ENCODE data around the gene TBCCD1. TPM values are rescaled to one million over a fixed set of nuclear protein-coding genes. Genes with fewer than 3 reads are reported as not detected.
A peak's percentile ranks its signal among the peaks of the same experiment; 100 is the strongest.

TBCCD1 gene
- total RNA-seq, 2 experiments from 2014 or later: 10.6 to 12.1 TPM

GRCh38 chr3:186516646-186517045 lies 50.5 kb downstream of the TBCCD1 start:
- DNase-seq: no peak
- no peaks in the 10 kb centered on the region for H3K27me3 Mint-ChIP-seq
- intact Hi-C loops (cut with micrococcal nuclease): no loop called here
- peaks cover 3% of the 10 kb centered on the region for H3K36me3 Mint-ChIP-seq
- peak overlapping the region; percentile 53 for H3K27ac Mint-ChIP-seq
- POLR2A ChIA-PET: interaction anchor here (0.7 to 1.0 kb wide), 2 partner anchors 17 to 21 kb away, joined by 3 read pairs; no protein-coding TSS in a partner anchor
- H3K9me3 Mint-ChIP-seq: peaks cover 6% of the 10 kb centered on the region
- CTCF ChIA-PET: interaction anchor here (1.2 to 4.5 kb wide), 4 partner anchors 16 to 574 kb away, joined by 3 to 50 read pairs (median 26); no protein-coding TSS in a partner anchor
- H3K4me1 Mint-ChIP-seq (ENCODE audit: low read depth): peaks cover 96% of the 10 kb centered on the region
- no peak overlapping the region for H3K4me3 Mint-ChIP-seq

DNA sequence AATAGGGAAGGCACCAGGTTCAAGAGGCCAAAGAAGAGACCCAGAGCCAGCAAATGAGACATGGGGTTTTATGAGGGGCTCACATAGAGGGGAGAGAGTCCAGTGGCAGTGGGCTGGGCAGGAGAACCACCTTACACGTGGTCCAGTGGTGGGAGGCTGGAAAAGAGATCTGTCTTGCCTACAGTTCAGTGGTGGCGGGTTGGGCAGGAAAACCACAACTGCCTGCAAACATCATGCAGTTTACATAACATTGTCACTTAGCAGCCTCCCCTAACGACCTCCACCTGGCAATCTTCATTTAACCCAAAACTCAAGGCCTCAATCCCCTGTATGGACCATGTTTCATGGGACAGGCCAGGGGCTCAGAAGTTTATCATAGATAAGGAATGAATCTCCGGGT lies 52.0 kb downstream of the TBCCD1 start:
- H3K4me1 Mint-ChIP-seq (ENCODE audit: low read depth): peaks cover 96% of the 10 kb centered on the region
- POLR2A ChIA-PET: no interaction called here

GRCh38 chr3:186514296-186515002 lies 52.7 kb downstream of the TBCCD1 start:
- Mint-ChIP-seq H3K27ac (peak overlapping the region; percentile 81), H3K36me3 (peaks cover 3% of the 10 kb centered on the region)
- DNase-seq: peak; percentile 72

More for the DNA sequence above, 52.0 kb downstream of the TBCCD1 start:
- Mint-ChIP-seq H3K36me3 (peaks cover 3% of the 10 kb centered on the region), H3K27me3 (no peaks in the 10 kb centered on the region), H3K27ac (peak overlapping the region; percentile 81), H3K9me3 (peaks cover 6% of the 10 kb centered on the region), H3K4me3 (no peak overlapping the region)
- DNase-seq: peak; percentile 65
- CTCF ChIA-PET: interaction anchor here (1.0 kb wide), 1 partner anchor 25 kb away, joined by 3 read pairs; no protein-coding TSS in a partner anchor
- intact Hi-C loops (cut with micrococcal nuclease): no loop called here

GRCh38 chr3:186513386-186513785 lies 53.8 kb downstream of the TBCCD1 start:
- Mint-ChIP-seq H3K9me3 (peaks cover 6% of the 10 kb centered on the region), H3K27me3 (no peaks in the 10 kb centered on the region), H3K36me3 (peaks cover 3% of the 10 kb centered on the region), H3K4me3 (no peak overlapping the region), H3K4me1 (ENCODE audit: low read depth) (peaks cover 86% of the 10 kb centered on the region), H3K27ac (no peak overlapping the region)
- CTCF ChIA-PET: interaction anchor here (1.2 to 1.9 kb wide), 3 partner anchors 21 to 27 kb away, joined by 4 to 10 read pairs (median 5); no protein-coding TSS in a partner anchor
- intact Hi-C loops (cut with micrococcal nuclease): loop anchor here (5.0 kb wide), 1 partner anchor 101 kb away; no protein-coding TSS in a partner anchor
- POLR2A ChIA-PET: interaction anchor here (0.9 kb wide), 1 partner anchor 10 kb away, joined by 4 read pairs; no protein-coding TSS in a partner anchor
- DNase-seq: no peak

More at GRCh38 chr3:186514296-186515002, 52.7 kb downstream of the TBCCD1 start:
- Mint-ChIP-seq H3K27me3 (no peaks in the 10 kb centered on the region), H3K4me3 (no peak overlapping the region), H3K4me1 (ENCODE audit: low read depth) (peaks cover 96% of the 10 kb centered on the region), H3K9me3 (peaks cover 6% of the 10 kb centered on the region)
- CTCF ChIA-PET: interaction anchor here (1.2 to 1.5 kb wide), 2 partner anchors 20 to 22 kb away, joined by 4 to 5 read pairs; no protein-coding TSS in a partner anchor
- intact Hi-C loops (cut with micrococcal nuclease): loop anchor here (1.0 to 5.0 kb wide), 4 partner anchors 20 to 102 kb away; no protein-coding TSS in a partner anchor
- POLR2A ChIA-PET: no interaction called here

- ChIA-PET CTCF (interaction anchor here (1.2 to 1.9 kb wide), 3 partner anchors 21 to 28 kb away, joined by 4 to 10 read pairs (median 5); no protein-coding TSS in a partner anchor), POLR2A (interaction anchor here (0.9 kb wide), 1 partner anchor 9 kb away, joined by 4 read pairs; no protein-coding TSS in a partner anchor)
- H3K4me3 Mint-ChIP-seq: no peak overlapping the region
- no peak for DNase-seq
- H3K27ac Mint-ChIP-seq: no peak overlapping the region
- H3K27me3 Mint-ChIP-seq: no peaks in the 10 kb centered on the region
- H3K4me1 Mint-ChIP-seq (ENCODE audit: low read depth): peaks cover 80% of the 10 kb centered on the region
- intact Hi-C loops (cut with micrococcal nuclease): loop anchor here (5.0 kb wide), 1 partner anchor 100 kb away; no protein-coding TSS in a partner anchor
- peaks cover 6% of the 10 kb centered on the region for H3K9me3 Mint-ChIP-seq
- peaks cover 3% of the 10 kb centered on the region for H3K36me3 Mint-ChIP-seq
Measured at GRCh38 chr3:186512570-186513302, 54.4 kb downstream of the TBCCD1 start.

DNA sequence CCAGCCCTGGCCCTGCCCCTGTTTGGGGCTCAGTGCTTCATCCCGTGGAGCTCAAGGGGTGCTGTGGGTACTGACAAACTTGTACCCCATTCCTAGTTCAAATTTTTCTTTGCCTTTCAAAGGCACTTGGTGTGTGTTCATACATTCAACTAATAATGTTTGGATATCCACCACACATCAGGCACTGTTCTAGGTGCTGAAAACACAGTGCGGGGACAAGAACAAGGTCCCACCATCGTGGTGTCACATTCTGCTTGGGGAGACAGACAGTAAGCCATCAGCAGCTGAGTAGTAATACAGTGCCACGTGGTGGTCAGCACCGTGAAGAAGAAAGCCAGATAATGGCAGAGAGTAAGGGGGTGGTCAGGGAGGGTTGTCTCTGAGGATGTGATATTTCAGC lies 55.4 kb downstream of the TBCCD1 start:
- ChIA-PET POLR2A (interaction anchor here (1.3 kb wide), 1 partner anchor 23 kb away, joined by 16 read pairs; no protein-coding TSS in a partner anchor), CTCF (interaction anchor here (0.8 to 1.9 kb wide), 4 partner anchors 8 to 252 kb away, joined by 3 to 21 read pairs (median 8); no protein-coding TSS in a partner anchor)
- H3K27ac Mint-ChIP-seq: peak overlapping the region; percentile 61
- H3K4me1 Mint-ChIP-seq (ENCODE audit: low read depth): peaks cover 73% of the 10 kb centered on the region
- H3K9me3 Mint-ChIP-seq: peaks cover 2% of the 10 kb centered on the region
- H3K36me3 Mint-ChIP-seq: peaks cover 2% of the 10 kb centered on the region
- no peak overlapping the region for H3K4me3 Mint-ChIP-seq
- no peaks in the 10 kb centered on the region for H3K27me3 Mint-ChIP-seq
- no peak for DNase-seq
- intact Hi-C loops (cut with micrococcal nuclease): loop anchor here (5.0 kb wide), 1 partner anchor 99 kb away; no protein-coding TSS in a partner anchor

DNA sequence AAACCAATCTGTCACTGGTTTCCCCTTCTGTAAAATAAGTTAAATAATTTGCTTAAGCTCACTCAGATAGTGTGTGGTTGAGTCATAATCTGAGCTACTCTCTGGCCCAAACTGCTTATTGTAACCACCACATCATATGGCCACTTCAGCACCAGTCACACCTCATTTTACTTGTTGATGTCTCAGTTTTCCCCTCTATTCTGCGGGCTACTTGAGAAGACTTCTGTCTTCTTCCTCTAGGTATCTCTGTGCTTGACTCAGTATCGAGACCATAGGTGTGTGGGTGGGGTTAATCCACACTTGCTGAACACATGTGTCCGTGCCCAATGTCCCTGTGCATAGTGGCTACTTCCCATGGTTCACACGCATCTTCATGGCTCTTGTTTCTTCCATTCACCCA lies 55.9 kb downstream of the TBCCD1 start:
- Mint-ChIP-seq H3K36me3 (no peaks in the 10 kb centered on the region), H3K27me3 (peaks cover 1% of the 10 kb centered on the region), H3K4me1 (ENCODE audit: low read depth) (peaks cover 70% of the 10 kb centered on the region), H3K27ac (peak overlapping the region; percentile 61), H3K9me3 (no peaks in the 10 kb centered on the region), H3K4me3 (no peak overlapping the region)
- peak; percentile 55 for DNase-seq
- CTCF ChIA-PET: interaction anchor here (0.8 to 1.9 kb wide), 4 partner anchors 9 to 252 kb away, joined by 3 to 21 read pairs (median 8); no protein-coding TSS in a partner anchor
- intact Hi-C loops (cut with micrococcal nuclease): loop anchor here (5.0 kb wide), 1 partner anchor 99 kb away; no protein-coding TSS in a partner anchor
- POLR2A ChIA-PET: interaction anchor here (0.6 to 1.3 kb wide), 2 partner anchors 23 to 28 kb away, joined by 3 to 16 read pairs; no protein-coding TSS in a partner anchor

DNA sequence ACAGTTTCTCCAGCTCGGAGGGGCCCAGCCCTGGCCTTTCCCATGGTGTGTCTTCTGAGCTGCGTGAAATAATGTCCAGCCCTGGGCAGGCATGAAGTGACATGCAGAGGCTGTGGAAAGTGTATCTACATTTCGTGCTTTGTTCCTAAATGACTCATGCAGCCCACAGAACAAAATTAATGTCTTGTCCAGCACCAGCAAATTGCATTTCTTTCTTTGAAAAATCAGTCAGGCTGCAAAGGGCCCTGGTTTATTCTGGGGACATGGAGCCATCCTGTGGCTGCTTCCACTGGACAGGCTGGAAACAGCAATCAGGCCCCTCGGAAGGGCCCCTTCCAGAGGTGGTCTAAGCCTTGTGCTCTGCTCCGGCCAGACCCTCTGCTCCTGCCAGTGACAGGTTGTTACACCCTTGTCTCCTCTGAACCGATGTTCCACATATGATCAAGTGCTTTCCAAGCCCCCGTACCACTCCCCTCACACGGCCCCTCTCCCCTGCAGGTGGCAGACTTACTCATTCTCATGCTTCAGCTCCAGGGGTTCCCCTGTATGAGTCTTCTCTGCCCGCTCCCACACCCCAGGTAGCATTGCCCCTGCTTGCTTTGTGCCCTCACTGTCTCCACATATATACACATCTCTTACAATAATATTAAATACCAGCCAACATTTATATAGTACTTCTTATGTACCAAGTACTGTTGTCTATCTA lies 56.6 kb downstream of the TBCCD1 start:
- ChIA-PET CTCF (interaction anchor here (0.8 to 1.9 kb wide), 4 partner anchors 10 to 251 kb away, joined by 3 to 21 read pairs (median 8); no protein-coding TSS in a partner anchor), POLR2A (interaction anchor here (0.6 to 1.7 kb wide), 3 partner anchors 24 to 29 kb away, joined by 3 to 16 read pairs (median 6); no protein-coding TSS in a partner anchor)
- Mint-ChIP-seq H3K27ac (peak overlapping the region; percentile 61), H3K36me3 (no peaks in the 10 kb centered on the region), H3K4me3 (no peak overlapping the region), H3K4me1 (ENCODE audit: low read depth) (peaks cover 63% of the 10 kb centered on the region), H3K27me3 (peaks cover 2% of the 10 kb centered on the region), H3K9me3 (no peaks in the 10 kb centered on the region)
- intact Hi-C loops (cut with micrococcal nuclease): loop anchor here (5.0 kb wide), 1 partner anchor 98 kb away; no protein-coding TSS in a partner anchor
- DNase-seq: peak; percentile 32

DNA sequence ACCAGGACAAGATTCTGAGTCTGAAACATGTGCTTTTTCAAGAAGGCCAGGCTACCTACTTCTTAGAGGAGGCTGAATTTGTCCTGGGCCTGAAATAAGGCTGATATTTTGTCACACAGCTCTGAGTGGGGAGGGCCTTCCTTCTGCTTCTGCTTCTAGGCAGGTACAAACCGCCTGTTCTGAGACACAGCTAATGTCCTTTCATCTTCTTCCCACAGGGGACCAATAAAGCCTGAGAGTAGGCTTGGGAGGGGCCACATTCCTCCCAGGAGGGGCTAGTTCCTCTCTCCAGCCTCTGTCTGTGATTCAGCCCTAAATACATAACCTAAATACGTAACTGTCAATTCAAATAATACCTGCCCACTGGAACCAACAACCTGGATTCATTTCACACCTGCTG lies 57.7 kb downstream of the TBCCD1 start:
- H3K4me3 Mint-ChIP-seq: no peak overlapping the region
- intact Hi-C loops (cut with micrococcal nuclease): no loop called here
- H3K27me3 Mint-ChIP-seq: peaks cover 2% of the 10 kb centered on the region
- H3K27ac Mint-ChIP-seq: no peak overlapping the region
- H3K4me1 Mint-ChIP-seq (ENCODE audit: low read depth): peaks cover 52% of the 10 kb centered on the region
- DNase-seq: no peak
- H3K9me3 Mint-ChIP-seq: no peaks in the 10 kb centered on the region
- CTCF ChIA-PET: interaction anchor here (1.2 kb wide), 1 partner anchor 32 kb away, joined by 3 read pairs; no protein-coding TSS in a partner anchor
- POLR2A ChIA-PET: interaction anchor here (0.9 to 1.7 kb wide), 2 partner anchors 9 to 25 kb away, joined by 3 to 6 read pairs; no protein-coding TSS in a partner anchor
- no peaks in the 10 kb centered on the region for H3K36me3 Mint-ChIP-seq

GRCh38 chr3:186506857-186507256 lies 60.3 kb downstream of the TBCCD1 start:
- Mint-ChIP-seq H3K4me3 (no peak overlapping the region), H3K9me3 (no peaks in the 10 kb centered on the region), H3K4me1 (ENCODE audit: low read depth) (peaks cover 36% of the 10 kb centered on the region), H3K27me3 (peaks cover 2% of the 10 kb centered on the region), H3K36me3 (no peaks in the 10 kb centered on the region), H3K27ac (no peak overlapping the region)
- peak; percentile 65 for DNase-seq
- POLR2A ChIA-PET: interaction anchor here (1.1 to 1.3 kb wide), 3 partner anchors 11 to 32 kb away, joined by 4 to 6 read pairs (median 4); no protein-coding TSS in a partner anchor
- intact Hi-C loops (cut with micrococcal nuclease): loop anchor here (1.0 kb wide), 1 partner anchor 12 kb away; no protein-coding TSS in a partner anchor
- CTCF ChIA-PET: interaction anchor here (0.6 to 1.7 kb wide), 4 partner anchors 8 to 34 kb away, joined by 3 to 6 read pairs (median 4); no protein-coding TSS in a partner anchor
